Fibroblast of skin of left quadriceps (primary cell): ENCODE measurements around the gene SPIB.
"Not testable (repeated sequence)": the region's sequence is repeated elsewhere in the genome, so short reads cannot be mapped to it uniquely, and the experiment has no call there.

ENCODE experiments used
- DNase-seq, 2 experiments: peaks; one replicate each; pipeline ENCODE4 v3.0.0-alpha.2; 2013; ENCODE audit warnings: low read depth in 2 of 2

SPIB gene

DNA sequence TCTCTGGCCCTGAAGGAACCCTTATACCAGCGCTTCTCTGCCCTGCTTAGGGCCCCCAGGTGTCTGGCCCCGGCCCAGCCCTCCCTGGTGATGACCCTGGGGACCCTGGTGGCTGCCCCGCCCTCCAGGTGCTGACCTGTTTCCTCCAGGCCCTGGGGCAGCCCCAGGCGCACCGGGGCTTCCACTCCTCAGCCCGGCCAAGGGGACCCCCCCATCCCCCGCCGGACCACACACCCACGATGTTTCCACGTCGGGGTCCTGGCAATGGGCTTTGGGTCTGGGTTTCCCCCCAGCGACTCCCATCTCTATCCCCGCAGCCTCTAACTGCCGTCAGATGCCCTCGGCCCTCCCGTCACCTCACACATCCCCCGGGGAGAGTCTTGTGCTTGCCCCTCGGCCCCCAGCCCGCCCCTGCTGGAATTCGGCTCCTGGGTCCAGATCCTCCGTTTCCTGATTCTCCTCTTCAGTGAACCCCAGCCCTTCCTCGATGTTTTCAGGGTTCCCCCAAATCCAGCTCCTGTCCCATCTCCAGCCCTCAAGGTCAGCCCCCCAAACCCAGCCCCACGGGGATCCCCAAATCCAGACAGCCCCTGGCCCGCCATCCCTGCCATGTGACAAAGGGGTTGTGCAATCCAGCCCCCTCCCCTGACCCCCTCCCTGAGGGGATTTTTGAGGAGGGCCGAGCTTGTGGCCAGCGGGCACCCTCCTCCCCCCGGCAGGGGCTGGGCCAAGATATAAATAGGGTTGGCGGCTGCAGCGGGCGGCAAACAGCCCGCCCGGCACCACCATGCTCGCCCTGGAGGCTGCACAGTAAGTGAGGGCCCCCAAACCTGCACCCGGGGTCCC, at the start of gene SPIB:
Gene SPIB (plus strand): TSS at position 763 of the 846 bp plus-strand sequence. CDS start 25 bp downstream, at position 788.
- no peak for DNase-seq

- DNase-seq: no peak
Observed at GRCh38 chr19:50371914-50372475, 46.7 kb upstream of the SPIB start.

DNA sequence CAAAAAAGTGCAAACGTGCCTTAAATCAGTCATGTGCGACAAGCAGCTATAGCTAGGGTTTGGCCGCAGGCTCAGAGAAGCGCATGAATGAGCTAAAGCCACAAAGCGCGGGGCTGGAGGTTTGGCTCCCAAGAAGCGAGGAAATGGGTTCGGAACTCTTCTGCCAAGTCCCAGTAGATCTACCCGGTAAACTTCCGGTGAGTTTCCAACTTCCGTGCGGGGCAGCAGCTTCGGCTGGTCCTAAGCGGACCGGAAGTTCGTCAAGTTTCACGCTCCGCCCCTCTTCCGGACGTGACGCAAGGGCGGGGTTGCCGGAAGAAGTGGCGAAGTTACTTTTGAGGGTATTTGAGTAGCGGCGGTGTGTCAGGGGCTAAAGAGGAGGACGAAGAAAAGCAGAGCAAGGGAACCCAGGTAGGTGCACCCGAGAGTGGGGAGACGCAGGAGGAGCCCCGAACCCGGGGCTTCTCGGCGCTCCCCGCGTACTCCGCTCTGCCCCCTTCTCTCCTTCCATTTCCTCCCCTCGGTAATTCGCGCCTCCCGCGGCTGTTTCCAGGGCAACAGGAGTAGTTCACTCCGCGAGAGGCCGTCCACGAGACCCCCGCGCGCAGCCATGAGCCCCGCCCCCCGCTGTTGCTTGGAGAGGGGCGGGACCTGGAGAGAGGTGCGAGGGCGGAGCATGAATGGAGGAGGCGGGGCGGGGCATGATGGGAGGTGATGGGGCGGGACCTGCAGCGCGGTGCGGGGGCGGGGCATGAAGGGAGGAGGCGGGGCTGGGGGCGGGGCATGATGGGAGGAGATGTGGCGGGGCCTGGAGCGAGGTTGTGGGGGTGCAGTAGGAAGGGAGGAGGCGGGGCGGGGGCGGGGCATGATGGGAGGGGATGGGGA, 42.3 kb upstream of the SPIB start, which contains the start of gene NR1H2:
Gene NR1H2 (plus strand): TSS at position 292 of the 885 bp plus-strand sequence. CDS start 1,149 bp downstream, outside the sequence.
- peak; percentile 93 for DNase-seq

GRCh38 chr19:50377051-50377461, 41.7 kb upstream of the SPIB start:
- no peak for DNase-seq

GRCh38 chr19:50377517-50377916, 41.2 kb upstream of the SPIB start:
- no peak for DNase-seq

- no peak for DNase-seq
Observed at GRCh38 chr19:50378169-50378862, 40.4 kb upstream of the SPIB start.

DNA sequence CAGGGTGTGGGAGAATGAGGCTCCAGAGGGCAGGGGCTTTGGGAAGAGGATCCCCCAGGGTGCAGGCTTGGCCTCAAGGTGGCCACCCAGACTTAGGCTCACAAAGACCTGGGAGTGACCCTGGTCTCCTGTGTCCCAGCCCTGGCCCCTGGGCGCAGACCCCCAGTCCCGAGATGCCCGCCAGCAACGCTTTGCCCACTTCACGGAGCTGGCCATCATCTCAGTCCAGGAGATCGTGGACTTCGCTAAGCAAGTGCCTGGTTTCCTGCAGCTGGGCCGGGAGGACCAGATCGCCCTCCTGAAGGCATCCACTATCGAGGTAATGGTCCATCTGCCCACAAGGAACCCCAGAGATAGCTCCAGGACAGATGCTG, 39.9 kb upstream of the SPIB start:
- DNase-seq: no peak

GRCh38 chr19:50379602-50380001, 39.1 kb upstream of the SPIB start:
- DNase-seq: no peak

DNA sequence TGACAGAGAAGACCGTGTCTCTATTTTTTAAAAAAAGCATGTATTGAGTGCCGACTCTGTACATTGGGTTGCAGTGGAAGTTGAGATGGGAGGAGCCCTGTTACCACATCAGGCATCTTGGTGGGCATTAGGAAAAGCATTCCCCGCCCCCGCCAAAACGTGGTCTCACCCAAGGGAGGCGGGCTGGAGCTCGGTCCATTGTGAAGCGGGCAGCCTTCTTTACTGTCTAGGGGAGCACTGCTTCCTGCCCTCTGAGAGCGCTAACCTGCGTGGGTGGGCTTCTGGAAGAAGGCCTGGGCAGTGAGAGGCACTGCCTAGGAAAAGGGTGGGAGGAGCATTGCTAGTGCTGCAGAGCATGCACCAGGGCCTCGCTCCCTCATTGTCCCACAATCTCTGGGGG, 38.6 kb upstream of the SPIB start:
- DNase-seq: no peak

DNA sequence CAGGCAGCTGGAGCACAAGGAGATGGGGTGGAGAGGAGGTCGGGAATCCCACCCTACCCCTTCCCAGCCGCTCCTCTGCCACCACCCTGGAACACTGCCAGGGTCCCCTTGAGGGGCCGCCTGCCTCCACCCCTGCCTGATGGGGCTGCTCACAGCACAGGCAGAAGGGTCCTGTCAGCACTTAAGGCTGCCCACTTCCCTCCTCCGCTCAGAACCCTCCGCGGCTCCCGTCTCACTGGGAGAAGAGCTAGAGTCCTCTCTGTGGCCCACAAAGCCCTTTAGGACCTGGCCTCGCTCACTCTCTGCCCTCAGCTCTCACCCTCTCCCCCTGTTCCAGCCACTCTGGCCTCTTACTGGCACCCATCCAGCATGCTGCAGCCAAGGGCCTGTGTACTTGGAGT, 38.0 kb upstream of the SPIB start:
- no peak for DNase-seq

DNA sequence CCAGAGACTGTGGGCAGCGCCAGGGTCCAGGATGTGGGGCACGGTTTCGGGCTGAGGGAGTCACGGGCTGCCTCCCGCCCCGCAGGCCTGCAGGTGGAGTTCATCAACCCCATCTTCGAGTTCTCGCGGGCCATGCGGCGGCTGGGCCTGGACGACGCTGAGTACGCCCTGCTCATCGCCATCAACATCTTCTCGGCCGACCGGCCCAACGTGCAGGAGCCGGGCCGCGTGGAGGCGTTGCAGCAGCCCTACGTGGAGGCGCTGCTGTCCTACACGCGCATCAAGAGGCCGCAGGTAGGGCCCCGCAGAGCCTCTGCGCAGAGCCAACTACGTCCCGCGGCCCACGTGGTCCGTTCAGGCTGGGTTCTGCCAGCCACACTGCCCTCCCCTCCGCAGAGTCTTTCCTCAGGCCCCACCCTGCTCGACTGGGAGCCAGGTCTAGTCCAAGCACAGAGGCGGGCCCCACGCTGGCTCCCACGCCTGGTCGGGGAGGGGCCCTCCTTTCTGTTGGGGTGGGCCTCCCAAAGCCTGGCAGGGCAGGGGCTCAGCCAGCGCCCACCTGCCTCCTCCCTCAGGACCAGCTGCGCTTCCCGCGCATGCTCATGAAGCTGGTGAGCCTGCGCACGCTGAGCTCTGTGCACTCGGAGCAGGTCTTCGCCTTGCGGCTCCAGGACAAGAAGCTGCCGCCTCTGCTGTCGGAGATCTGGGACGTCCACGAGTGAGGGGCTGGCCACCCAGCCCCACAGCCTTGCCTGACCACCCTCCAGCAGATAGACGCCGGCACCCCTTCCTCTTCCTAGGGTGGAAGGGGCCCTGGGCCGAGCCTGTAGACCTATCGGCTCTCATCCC, 36.6 kb upstream of the SPIB start:
- no peak for DNase-seq

DNA sequence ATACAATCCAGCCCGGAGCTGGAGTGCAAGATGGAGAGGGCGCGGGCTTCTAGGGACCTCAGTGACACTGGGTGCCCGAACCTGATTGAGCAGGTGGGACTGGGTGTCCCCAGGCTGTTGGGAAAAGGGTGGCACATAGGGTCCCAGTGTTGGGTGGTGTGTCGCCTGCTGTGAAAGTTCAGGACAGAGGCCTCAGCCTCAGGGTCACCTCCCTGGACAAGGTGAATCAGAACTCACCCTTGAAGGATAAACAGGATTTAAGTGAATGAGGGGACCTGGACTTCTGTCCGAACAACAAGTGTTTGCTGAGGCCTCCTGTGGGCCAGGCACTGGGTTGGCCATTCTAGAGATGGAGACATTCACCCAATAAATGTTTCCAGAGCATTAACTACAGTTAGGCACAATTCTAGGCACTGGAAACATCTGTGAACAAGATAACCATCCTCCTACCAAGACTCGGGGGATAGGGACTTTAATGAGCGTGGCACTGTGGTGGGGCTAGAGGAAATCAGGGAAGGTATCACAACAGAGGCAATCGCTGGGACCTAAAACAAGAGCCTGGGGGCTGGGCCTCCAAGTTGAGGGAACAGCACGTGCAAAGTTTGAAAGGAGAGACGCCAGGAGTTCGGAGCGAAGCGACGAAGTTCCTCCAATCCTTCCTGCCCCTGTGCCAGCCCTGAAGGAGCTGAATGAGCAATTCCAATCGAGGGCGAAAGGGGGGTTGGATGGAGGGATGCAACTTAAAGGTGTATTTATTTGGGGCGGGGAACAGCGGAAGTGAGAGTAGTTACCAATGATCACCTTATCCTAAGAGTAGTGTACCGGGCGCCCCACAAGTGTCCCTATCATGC, 35.5 kb upstream of the SPIB start:
- no peak for DNase-seq

DNA sequence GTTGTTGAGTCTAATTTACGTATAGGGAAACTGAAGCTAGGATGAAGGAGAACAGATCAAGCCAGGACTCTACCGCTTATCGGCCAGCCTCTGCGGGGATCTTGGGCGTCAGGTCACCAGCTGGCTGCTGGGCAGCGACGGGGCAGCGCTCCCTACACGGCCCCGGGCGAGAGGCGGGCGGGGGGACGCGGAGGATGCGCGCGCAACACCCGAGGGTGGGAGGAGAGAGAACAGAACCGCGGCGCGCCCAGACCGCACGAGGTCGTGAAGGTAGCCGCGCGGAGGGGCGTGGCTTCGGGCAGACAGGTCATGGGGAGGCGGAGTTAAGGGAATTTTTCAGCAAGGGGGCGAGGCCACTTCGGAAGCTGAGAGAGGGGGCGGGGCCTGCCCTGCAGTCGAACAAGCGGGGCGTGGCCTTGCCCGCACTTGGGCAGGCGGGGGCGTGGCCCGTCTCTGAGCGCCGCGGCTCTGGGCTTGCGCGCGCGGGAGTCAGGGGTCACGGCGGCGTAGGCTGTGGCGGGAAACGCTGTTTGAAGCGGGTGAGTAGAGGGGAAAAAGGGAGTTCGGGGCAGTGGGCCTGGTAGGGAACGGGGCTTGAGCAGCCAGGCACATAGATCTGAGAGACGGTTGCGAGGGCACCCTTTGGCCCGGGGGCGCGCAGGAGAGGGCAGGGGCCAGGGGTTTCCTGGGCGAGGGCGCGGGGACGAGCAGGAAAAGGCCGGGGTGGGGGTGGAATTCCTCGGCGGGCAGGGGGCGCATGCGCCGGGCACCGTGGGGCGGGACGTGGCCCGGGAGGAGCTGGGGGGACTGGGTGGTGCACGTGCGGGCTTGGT, 34.7 kb upstream of the SPIB start, which contains the start of gene POLD1:
Gene POLD1 (plus strand): TSS at position 496 of the 833 bp plus-strand sequence. CDS start 14,505 bp downstream, outside the sequence.
- DNase-seq: peak; percentile 91

DNA sequence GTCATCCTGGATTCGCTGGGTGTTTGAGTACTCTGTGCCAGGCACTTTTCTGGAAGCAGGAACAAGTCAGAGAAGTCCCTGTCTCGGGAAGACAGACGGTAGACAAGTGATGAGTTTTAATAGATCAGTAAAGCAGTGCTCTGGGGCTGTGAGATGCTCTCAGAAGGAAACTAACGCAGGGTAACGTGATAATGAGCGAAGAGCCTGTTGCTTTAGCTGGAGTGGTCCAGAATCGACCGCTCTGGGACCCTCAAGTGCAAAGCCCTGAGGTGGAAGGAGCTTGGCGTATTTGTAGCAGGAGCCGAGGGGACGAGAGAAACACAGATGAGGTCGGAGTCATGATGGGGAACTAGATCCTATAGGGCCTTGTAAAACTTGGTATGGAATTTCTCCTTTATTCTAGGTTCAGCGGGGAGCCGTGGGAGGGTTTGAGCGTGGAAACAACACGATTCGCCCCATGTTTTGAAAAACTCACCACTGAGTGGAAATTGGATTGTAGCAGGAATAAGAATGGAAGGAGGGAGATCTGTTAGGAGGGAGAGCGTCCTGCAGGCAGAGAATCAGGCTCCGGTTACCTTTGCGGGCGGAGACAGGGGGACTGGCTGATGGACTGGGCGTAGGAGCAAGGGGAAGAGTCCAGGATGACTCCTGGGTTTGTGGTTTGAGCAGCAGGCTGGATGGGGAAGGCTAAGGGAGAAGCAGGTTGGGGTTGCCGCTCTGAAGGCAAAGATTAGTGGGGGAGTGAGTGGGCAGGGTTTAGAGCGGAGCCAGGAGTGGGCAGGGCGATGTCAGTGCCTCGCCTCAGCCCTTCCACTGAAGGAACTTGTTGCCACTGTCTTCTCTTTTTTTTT, 33.8 kb upstream of the SPIB start:
- DNase-seq: no peak

- no peak for DNase-seq
Observed at GRCh38 chr19:50387176-50387867, 31.4 kb upstream of the SPIB start.

DNA sequence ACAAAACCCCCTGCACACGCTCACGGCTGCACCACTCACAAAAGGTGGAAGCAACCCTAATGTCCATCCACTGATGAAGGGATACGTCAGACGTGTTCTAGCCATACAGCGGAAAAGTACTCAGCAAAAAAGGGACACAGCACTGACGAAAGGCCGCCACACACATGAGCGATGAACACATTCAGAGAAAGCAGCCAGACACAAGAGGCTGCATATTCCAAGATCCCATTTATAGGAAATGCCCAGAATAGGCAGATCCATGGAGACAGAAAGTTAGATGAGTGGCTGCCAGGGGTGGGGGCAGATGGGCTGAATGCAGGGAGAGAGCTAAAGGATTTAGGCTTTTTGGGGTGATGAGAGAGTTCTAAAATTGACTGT, 30.9 kb upstream of the SPIB start:
- DNase-seq: no peak

DNA sequence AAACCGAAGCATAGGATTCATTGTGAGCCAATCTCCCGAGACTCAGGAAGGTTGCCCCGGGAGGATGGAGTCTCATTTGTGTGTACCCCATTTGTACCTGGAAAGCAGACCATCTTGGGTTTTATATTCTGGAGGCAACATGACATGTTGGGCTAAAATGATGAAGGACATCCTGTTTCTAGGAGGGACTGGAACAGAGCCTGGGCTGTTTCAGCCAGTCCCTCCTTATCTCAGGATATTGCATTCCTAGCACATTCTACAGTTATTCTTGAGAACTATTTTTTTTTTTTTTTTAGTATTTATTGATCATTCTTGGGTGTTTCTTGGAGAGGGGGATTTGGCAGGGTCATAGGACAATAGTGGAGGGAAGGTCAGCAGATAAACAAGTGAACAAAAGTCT, 28.4 kb upstream of the SPIB start:
- not testable (repeated sequence) for DNase-seq
